ENCODE measurements around the gene SULT1E1. TPM values are rescaled to one million over a fixed set of nuclear protein-coding genes. Genes with fewer than 3 reads are reported as not detected.

The SULT1E1 gene
- total and polyA plus RNA-seq, 2 of the 8 experiments (the other 6 are each of a cell fraction or from before 2014, with no cell fraction given): not detected

- no peak overlapping the region for H2AFZ ChIP-seq (ENCODE audit: low read length)
- H3K27ac ChIP-seq (ENCODE audit: low read depth, low read length): no peak overlapping the region
- no peaks in the 10 kb centered on the region for H4K20me1 ChIP-seq (replicated peaks in 1 of 2; ENCODE audit: control insufficient read depth in 1 of 2, insufficient read depth in 2 of 2, low read length in 2 of 2)
- POLR2A ChIA-PET (ENCODE audit: partially characterized antibody): no interaction called here
- H3K79me2 ChIP-seq (ENCODE audit: control insufficient read depth in 1 of 2, insufficient read depth in 2 of 2, low read length in 2 of 2): no peaks in the 10 kb centered on the region
- no peak overlapping the region for H2BK5ac ChIP-seq (ENCODE audit: low read depth, low read length)
- H3K9me3 ChIP-seq (ENCODE audit: insufficient read depth in 2 of 2, low read depth in 1 of 2, low read length in 1 of 2): no peaks in the 10 kb centered on the region
- no peak overlapping the region for H2BK20ac ChIP-seq (ENCODE audit: low read length)
- TF ChIP-seq ASH2L (IDR thresholded peaks at IDR 0.05; ENCODE audit: low read length) (no peak), TEAD4 (IDR thresholded peaks at IDR 0.05; ENCODE audit: low read depth, low read length) (no peak), SIN3A (conservative IDR thresholded peaks at IDR 0.05 in 1 of 2, IDR thresholded peaks at IDR 0.05 in 1 of 2; ENCODE audit: low read depth in 1 of 2, low read length in 2 of 2) (no peak), CTCF (IDR thresholded peaks at IDR 0.05; ENCODE audit: control extremely low read depth in 1 of 3, insufficient read depth in 1 of 3, low read depth in 1 of 3, low read length in 3 of 3) (no peak), RNF2 (IDR thresholded peaks at IDR 0.05; ENCODE audit: borderline replicate concordance, low read depth, low read length, missing control alignments, poor library complexity, severe bottlenecking) (no peak), EZH2 (IDR thresholded peaks at IDR 0.05; ENCODE audit: low read depth, low read length, severe bottlenecking) (no peak), POLR2A (IDR thresholded peaks at IDR 0.05; ENCODE audit: control extremely low read depth in 1 of 2, low read depth in 2 of 2, low read length in 2 of 2) (no peak), ZNF274 (IDR thresholded peaks at IDR 0.05; ENCODE audit: borderline replicate concordance, extremely low read depth, low read length) (no peak), GTF2F1 (IDR thresholded peaks at IDR 0.05; ENCODE audit: borderline replicate concordance, low read depth, low read length) (no peak), RFX5 (IDR thresholded peaks at IDR 0.05; ENCODE audit: borderline replicate concordance, low read depth, low read length) (no peak)
- no peak overlapping the region for H3K4me3 ChIP-seq (ENCODE audit: extremely low read depth in 1 of 4, insufficient read depth in 2 of 4, low read depth in 3 of 4, low read length in 4 of 4)
- H2AK5ac ChIP-seq (ENCODE audit: low read depth, low read length): no peak overlapping the region
- no peak for FAIRE-seq
- H3K4ac ChIP-seq (replicated peaks; ENCODE audit: insufficient read length, low read depth, low read length): no peak overlapping the region
- H2BK15ac ChIP-seq (ENCODE audit: low read length): no peak overlapping the region
- H3K9ac ChIP-seq (replicated peaks in 1 of 4; ENCODE audit: extremely low read depth in 1 of 4, low read depth in 3 of 4, low read length in 3 of 4): no peak overlapping the region
- no peaks in the 10 kb centered on the region for H3K4me1 ChIP-seq (replicated peaks in 1 of 4; ENCODE audit: control insufficient read depth in 3 of 4, insufficient read depth in 4 of 4, low read length in 3 of 4)
- no peaks in the 10 kb centered on the region; the same call in 1 of the 2 replicates for H3K23me2 ChIP-seq (ENCODE audit: low read depth, low read length)
- H3K36me3 ChIP-seq (ENCODE audit: control insufficient read depth in 2 of 4, insufficient read depth in 4 of 4, low read length in 3 of 4): no peaks in the 10 kb centered on the region
- H4K91ac ChIP-seq (replicated peaks; ENCODE audit: insufficient read length, low read length): no peak overlapping the region
- WGBS, 2 experiments (ENCODE audit: extremely low coverage in 1 of 2, insufficient coverage in 1 of 2, insufficient read length in 1 of 2, insufficient replicate concordance in 2 of 2, low coverage in 1 of 2, low lambda C conversion rate in 2 of 2, missing lambda C conversion rate in 1 of 2): 94% methylated on average over 1 of the region's 1 CpG; no CpG with 5 or more reads in 1 of the 2 experiments
- H3K27me3 ChIP-seq (replicated peaks in 1 of 4; ENCODE audit: control insufficient read depth in 3 of 4, extremely low read depth in 1 of 4, insufficient read depth in 3 of 4, low read length in 3 of 4): peaks cover 0 to 1% (median 0%) of the 10 kb centered on the region in 4 experiments; a peak in 1 of 7 replicates
- DNase-seq (ENCODE audit: low read depth in 1 of 2, low spot score in 2 of 2): no peak
- CTCF ChIA-PET (ENCODE audit: partially characterized antibody): no interaction called here
- H3K56ac ChIP-seq (replicated peaks; ENCODE audit: insufficient read length, low read depth, low read length): no peak overlapping the region
- no peak overlapping the region for H3K18ac ChIP-seq (ENCODE audit: extremely low read depth, low read length)
- H2BK12ac ChIP-seq (ENCODE audit: low read depth, low read length): no peak overlapping the region
- no peak overlapping the region for H3K14ac ChIP-seq (ENCODE audit: insufficient read length)
- H3K79me1 ChIP-seq (ENCODE audit: low read depth, low read length): no peaks in the 10 kb centered on the region
- no peak overlapping the region for H3K23ac ChIP-seq (ENCODE audit: insufficient read length)
- no peak overlapping the region for H4K5ac ChIP-seq (ENCODE audit: insufficient read length, low read depth, low read length)
- H3K4me2 ChIP-seq (ENCODE audit: insufficient read depth in 1 of 2, low read depth in 2 of 2, low read length in 2 of 2): no peak overlapping the region
- no peak overlapping the region for H2BK120ac ChIP-seq (replicated peaks; ENCODE audit: low read depth, low read length)
- no peak overlapping the region for H4K8ac ChIP-seq (ENCODE audit: extremely low read depth, insufficient read depth, low read length)
These were observed 46.3 kb downstream of the SULT1E1 start for GRCh38 chr4:69813628-69814027.
